OCI-M2 (cell line): Measurements from ENCODE around the gene ERFL.

Experiments
- DNase-seq: peaks from one replicate; lab custom pipeline; 2025; ENCODE audit not compliant: unreplicated experiment; lab: John Stamatoyannopoulos, UW

Gene ERFL

DNA sequence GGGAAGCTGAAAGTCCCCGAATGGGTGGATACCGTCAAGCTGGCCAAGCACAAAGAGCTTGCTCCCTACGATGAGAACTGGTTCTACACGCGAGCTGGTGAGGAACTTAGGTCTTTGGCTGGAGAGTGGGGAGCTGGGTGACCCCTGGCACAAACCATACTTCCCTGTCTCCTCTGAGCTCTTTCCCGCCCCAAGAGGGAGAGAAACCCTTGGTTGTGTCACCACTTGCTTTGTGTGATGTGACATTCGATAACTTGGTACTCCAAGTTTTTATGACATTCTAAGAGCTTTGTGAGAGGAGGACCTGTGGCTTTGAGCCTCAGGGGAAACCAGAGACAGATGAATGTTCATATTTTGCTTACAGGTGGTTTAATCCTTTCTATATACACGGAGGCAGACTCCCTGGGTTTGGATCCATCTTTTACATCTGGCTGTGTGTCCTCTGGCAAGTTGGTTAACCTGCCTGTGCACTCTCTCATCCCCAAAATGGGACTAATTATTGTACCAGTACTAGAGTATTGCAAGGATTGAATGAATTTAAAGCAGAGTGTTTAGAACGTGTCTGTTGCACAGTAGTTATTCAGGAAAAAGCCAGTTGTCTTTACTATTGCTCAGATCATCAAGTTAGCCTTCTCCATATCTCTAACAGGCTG, 67.0 kb downstream of the ERFL start:
- DNase-seq = no peak

DNA sequence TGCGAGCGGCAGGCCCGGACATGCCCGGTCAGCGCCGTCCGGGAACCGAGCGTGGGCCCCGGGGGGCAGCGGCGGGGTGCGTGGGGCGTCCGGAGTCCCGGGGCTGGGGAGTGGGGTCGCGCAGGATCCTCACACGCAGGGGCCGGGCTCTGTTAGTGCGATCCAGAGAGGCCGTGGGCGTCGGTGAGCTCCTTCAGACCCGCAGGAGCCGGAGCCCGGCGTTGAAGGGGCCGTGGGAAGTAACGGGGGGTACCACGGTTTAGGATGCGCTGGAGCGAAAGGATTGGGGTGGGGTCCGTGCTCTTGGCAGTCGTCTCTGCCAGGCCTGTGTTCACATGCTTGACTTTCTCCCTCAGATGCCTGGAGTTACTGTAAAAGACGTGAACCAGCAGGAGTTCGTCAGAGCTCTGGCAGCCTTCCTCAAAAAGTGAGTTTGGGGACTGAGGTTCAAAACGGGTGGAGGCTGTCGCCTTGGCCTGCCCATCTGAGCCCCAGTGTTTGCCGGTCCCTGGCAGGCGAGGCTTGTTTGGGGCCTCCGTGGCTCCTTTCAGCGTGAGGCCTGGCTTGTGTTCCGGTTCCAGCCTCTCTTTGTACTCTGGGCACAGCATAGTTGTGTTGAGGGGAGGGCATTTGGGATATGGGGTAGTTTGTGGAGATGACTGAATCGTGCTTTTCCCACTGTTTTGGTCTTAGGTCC, 67.7 kb downstream of the ERFL start:
- no peak for DNase-seq

GRCh38 chr19:41859618-41860418, 68.4 kb downstream of the ERFL start, which contains the start of gene RPS19:
TSS of gene RPS19 (plus strand) at chr19:41860255. CDS start at chr19:41860775, 520 bp downstream.
- peak; percentile 90 for DNase-seq

GRCh38 chr19:41859213-41859617, 69.0 kb downstream of the ERFL start:
- DNase-seq = no peak
